GM12873 (cell line): ENCODE results near the gene RGS19.

Experiments
- CTCF ChIP-seq: IDR thresholded peaks from 2 replicates; pipeline ENCODE4 v1.5.1; 2012; ENCODE audit warnings: low read depth, mild to moderate bottlenecking, moderate library complexity, low read length, control low read depth; ENCODE audit not compliant: insufficient read depth; ENCODE audit errors: missing control alignments

RGS19 gene

GRCh38 chr20:64065062-64065973, 14.0 kb downstream of the RGS19 start:
- TF ChIP-seq CTCF: no peak

GRCh38 chr20:64064145-64064698, 15.1 kb downstream of the RGS19 start:
- no peak for TF ChIP-seq CTCF

GRCh38 chr20:64063389-64064144, 15.8 kb downstream of the RGS19 start:
- no peak for TF ChIP-seq CTCF

GRCh38 chr20:64062596-64063388, 16.5 kb downstream of the RGS19 start, which contains the start of gene TCEA2:
Gene TCEA2, plus strand, starts transcription at chr20:64063198. Its CDS starts 115 bp downstream, at chr20:64063313.
- no peak for TF ChIP-seq CTCF

GRCh38 chr20:64062276-64062595, 17.1 kb downstream of the RGS19 start:
- TF ChIP-seq CTCF: no peak

GRCh38 chr20:64058536-64058935, 20.8 kb downstream of the RGS19 start:
- TF ChIP-seq CTCF: no peak
